COR-L47 (cell line): ENCODE results near the gene DYSF.

Experiments
- DNase-seq: peaks from one replicate; lab custom pipeline; 2025; lab: John Stamatoyannopoulos, UW

DYSF gene

DNA sequence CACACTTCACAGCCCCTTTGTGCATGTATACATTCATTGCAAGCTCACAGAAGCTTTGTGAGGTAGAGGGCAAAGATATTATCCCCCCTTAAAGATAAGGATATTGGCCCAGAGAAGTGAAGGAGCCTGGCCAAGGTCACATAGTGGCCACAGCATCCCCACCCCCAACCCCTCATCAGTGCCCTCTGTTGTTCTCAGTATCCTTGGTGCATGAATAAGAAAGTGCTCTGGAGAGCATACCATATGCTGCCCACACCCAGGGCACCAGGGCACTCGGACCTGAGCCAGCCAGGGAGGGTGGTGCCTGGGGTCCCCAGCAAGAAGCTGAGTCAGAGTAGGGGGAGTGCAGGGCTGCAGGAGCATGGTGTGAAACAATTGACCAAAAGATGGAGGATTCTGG is 3.3 kb downstream of the DYSF start:
- DNase-seq: no peak

DNA sequence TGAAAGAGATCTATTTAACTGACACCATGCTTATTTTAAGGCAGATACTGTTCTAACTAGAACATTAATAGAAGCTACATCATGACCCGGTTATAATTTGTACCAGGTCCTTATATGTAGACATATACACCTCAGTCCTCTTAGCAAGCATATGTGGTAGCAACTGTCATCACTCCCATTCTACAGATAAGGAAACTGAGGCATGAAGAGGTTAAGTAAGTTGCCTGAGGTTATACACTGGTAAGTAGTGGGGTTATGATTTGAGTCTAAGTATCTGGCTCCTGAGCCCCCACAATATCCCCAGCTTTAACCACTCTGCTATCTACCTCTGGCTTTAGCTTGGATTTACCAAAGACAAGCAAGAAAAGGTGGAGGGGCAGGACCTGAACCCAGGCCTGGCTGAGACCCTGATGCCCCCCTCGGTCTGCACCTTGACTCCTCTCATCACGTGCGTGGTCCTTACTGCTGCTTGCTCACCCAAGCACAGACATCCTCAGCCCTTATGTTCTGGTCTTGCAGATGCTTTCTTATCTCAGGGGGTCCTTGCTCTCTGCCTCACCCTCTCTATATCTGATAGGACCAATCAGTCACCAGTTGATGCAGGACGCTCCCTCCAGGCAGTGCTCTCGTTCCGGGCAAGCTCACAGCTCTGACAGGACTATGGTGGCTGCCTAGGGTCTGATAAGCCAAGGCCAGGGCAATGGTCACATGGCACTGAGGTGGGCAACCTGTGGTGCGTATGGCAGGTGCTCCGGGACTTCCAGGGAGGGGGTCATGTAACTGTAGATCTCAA is 4.0 kb downstream of the DYSF start:
- no peak for DNase-seq

DNA sequence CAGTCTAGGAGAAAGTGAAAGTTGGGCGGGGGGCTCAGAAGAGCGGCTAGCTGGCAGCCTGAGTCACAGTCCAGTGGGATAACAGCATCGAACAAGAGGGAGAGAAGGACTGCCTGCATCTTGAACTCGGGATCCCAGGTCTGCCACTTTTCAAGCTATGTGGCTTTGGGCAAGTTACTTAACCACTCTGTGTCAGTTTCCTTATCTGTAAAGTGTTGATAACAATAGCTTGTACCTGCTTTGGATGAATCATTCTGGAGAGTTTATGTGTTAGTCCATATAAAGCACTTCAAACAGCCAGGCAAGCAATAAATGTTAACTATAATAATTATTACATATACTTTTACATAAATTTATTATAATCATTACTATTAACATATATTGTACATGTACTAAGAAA is 4.6 kb downstream of the DYSF start:
- no peak for DNase-seq

DNA sequence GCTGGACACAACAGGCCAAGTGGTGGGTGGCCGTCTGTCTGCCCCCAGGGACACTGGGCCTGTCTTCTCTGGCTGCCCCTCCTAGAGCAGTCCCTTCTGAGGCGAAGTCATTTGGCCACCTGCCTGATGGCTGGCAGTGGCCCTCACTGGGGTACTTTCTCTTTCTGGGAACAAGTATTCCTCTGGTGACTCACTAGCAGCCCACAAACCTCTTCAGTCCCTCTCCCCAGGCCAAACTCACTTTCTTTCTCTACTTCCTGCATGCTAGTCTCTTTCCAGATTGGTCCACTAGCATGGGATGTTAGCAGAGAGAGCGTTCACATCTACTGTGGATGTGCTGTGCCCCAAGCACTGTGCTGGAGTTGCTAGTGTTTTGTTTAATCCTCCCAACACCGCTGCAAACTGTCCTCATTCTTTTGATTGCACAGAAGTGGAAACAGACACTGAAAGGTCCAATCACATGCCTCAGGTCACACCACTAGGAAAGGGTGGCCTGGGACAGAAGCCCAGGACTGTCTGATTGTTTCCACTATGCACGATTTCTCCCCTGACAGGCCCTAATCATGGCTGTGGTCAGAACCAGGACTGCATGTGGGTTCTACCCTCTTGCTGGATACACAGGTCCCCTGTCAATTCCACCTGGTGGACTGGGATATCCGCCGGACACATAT is 5.2 kb downstream of the DYSF start:
- no peak for DNase-seq

DNA sequence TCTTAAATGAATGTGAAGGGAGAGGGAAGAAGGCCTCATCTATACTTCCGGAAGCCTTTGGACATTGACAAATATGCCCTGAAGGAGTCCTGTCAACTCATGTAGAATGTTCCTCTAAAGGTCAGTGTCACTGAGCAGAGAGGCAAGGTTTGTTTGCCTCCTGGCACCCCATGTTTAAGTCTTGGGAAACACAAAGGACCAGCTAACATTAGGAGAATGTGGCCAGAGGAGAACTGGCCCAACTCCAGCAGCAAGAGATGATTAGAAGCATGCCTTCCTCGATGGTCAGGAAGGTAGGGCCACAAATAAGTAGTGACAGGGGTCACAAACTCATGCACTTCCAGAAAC is 5.7 kb downstream of the DYSF start:
- no peak for DNase-seq

DNA sequence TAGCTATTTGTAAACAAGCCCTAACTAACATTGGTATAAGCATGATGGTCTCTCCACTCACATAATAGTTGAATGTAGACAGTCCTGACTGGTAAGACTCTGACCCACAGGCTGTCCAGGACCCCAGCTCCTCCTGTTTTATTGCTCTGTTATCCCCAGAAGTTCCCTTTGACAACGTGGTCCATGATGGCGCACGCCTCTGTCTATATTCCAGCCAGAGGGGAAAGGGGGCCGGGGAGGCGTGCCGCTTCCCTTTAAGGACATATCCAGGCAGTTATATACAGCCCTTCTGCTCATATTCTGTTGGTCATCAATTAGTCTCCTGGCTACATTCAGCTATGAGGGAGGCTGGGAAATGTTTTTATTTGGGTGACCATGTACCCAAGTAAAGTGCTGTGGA is 6.7 kb downstream of the DYSF start:
- no peak for DNase-seq

DNA sequence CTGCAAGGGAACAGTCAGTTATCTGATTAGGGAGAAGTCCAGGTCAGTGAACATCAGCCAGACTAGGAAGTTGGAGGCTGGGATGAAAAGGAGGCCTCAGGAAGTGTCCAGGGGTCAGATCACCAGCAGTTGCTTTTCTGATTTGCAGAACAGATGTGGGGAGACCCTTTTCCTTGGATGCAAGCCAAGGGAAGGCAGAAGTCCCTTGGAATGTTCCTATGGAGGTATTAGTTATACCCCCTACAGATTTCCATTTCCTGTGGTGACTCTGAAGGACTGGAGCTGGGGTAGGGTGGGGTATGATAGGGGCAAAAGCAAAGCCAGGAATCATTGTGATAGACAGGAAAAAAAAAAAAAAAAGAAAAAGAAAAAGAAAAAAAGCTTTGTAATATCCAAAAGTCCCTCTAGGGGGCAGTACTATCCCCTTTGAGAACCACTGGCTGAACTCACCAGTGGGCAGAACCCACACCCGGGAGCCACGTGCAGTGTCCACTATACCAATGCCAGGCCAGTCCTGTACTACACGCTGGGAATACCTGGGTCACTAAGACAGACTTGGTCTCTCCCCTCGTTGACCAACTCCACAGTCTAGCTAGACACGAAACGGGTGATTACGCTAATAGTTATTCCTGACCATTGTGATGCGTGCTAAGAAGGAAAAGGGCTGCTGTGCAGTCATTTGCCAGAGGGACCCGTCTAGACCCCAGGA is 7.4 kb downstream of the DYSF start:
- DNase-seq: no peak

DNA sequence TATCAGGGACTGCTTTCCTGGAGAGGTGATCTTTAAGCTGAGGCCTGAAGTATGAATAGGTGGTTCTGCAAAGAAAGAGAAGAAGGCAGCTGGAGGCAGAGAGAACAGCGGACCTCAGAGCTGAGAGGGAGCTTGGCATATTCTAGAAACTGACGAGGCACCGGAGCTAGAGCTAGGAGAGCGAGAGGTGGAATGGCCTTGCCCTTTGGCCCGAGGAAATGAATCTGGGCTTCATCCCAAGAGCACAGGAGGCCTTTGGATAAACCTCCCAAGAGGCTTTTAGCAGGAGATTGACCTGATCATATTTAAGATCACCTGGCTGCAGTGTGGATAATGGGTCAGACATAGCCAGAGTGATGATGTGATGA is 7.9 kb downstream of the DYSF start:
- DNase-seq: no peak

DNA sequence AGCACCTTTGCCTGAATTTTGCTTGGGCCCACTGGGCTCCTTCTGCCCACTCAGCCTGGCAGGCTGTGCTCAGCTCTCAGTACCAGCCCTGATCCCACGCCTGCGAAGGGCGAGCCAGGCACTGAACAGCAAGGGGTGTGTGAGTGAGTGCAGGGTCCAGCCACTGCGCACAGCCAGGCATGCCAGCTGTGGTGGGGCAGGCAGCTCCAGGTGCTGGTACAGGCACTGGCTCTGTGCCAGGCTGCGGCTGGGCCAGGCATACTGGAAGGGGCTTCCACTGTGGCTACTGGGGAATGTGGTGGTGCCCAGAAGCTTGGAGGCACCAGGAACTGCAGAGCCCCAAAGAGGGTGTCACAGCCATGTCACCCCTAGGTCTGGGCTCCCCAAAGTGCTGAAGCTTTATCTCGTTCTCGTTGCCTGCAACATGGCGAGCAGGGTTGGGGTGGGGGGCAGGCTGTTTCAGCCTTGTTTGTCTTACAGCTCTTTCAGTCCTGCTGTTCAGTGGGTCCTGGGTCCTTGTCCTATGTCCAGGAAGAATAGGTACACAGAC is 8.8 kb downstream of the DYSF start:
- no peak for DNase-seq

DNA sequence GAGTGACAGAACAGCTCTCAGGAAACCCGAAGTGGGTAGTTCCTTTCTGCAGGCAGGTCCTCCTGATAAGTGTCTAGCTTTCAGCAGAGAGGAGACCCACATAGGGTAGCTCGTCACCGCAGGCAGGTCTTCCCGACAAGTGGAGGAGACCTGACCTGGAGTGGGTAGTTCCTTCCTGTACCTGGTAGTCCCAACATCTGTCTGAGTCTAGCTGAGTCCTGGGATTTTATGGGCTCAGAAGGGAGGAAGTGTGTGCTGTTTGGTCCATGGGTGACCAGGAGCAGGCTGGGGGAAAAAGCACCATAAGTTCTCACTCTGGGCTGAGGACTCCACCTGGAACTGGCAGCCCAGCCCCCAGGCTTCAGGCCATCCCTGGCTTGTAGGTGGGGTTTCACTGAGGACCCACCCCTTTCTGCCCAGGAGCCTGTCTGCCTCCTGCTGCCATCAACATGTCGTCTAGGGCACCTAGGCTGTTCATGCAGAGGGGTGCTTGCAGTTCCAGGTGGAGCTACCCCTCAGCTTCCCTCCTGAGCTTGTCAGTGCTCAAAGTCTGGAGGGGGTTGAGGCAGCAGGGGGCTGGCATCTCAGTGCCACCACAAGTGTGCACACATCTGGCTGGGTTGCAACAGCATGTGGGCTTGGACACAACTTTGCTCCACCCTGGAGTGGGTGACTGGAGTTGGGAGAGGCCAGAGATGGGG is 9.4 kb downstream of the DYSF start:
- no peak for DNase-seq

DNA sequence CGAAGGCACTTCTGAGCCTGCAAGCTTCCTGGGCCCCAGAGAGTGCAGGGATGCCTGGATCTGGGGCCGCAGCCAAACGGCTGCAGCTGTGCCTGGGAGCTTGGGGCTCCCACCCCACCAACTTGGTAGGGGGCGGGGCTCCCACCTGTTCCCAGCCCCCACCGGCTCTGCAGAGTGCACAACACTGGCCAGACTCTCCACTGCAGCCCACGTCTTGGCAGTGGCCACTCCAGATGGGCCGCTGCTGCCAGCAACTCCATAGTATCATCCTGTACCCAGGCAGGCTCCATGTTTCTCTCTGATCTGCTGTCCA is 9.9 kb downstream of the DYSF start:
- DNase-seq: no peak

DNA sequence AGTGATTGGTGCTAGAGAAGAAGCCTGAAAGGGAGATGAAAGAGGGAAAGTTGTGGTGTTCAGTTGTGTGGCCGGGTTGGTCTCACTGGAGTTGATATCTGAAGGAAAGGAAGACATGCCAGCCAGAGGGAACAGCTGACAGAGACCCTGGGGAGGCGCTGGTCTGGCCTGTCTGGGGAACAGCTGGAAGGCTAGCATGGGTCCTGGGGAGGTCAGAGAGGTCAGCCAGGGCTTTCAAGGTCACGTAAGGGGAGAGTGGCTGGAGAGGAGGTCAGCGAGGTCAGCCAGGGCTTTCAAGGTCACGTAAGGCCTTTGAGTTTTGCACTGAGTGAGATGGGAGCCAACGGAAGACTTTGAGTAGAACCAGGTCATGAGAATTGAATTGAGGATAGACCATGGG is 11.0 kb downstream of the DYSF start:
- DNase-seq: no peak

DNA sequence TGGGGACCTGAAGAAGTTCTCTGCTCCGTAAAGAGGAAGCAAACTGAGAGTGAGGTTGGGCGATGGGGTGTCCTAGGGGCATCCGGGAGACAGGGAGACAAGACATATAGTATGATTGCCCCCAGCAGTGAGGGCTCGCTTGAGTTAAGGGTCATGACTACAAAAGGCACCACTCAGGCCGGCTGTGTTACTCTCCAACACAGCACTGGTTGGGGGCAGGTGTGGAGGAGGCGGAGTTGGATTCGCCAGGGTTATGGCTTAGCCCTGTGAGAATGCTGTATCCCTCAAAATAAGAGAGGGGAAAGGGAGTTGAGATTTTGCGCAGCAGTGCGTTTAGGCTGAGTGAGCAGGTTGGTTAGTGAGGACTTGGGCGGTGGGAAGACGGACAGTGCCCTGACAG is 12.0 kb downstream of the DYSF start:
- no peak for DNase-seq

DNA sequence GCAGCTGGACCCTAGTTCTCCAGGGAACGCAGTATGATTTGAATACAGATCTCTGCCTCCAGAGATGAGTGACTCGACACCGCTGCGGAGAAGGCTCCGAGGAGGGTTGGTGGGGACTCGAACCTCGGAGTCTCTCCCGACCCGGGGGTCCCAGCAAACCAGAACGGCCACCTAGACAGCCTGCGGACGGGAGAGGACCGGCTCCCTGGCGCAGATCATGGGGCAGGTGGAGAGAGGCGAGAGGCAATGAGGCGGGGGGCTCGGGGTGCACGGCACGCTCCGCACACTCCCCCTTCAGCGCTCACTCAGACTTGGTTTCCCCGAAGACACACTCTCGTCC is 12.6 kb downstream of the DYSF start:
- DNase-seq: no peak

DNA sequence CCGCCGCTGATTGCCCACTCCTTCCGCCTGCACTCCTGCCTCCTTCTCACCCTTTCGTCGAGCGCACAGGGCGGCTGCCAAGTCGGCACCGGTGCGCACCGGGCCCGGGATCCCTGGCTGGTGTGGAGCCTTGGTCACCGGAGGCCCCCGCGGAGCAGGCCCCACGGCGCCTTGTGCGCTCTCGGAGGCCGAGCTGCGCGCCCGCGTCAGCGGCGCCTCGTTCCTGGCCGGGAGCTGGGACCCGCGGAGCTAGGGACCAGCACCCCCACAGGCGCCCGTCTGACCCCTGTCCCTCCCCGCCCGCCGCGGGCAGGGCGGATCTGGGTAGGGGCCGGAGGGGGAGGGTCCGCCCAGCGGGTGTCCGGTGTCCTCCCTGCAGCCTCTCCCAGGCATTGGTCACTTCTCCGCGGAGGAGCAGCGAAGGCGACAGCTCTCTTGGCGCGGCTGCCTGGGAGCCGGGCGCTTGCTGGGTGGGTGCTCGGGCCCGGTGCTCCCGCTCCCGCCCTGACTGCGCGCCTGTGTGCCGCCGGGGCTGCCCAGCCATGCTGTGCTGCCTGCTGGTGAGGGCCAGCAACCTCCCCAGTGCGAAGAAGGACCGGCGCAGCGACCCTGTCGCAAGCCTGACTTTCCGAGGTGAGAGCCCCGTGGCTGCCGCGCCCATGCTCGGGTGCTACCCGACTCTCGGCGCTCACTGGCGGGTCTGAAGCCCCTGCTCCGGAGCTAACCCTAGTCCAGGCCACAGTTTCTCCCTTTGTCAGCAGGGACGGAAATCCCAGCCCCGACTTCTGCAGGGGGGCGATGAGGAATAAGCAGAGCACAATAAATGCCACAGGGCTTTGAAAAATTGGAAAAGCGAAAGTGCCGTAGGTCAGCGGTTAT is 13.2 kb downstream of the DYSF start:
- peak; percentile 42 for DNase-seq

DNA sequence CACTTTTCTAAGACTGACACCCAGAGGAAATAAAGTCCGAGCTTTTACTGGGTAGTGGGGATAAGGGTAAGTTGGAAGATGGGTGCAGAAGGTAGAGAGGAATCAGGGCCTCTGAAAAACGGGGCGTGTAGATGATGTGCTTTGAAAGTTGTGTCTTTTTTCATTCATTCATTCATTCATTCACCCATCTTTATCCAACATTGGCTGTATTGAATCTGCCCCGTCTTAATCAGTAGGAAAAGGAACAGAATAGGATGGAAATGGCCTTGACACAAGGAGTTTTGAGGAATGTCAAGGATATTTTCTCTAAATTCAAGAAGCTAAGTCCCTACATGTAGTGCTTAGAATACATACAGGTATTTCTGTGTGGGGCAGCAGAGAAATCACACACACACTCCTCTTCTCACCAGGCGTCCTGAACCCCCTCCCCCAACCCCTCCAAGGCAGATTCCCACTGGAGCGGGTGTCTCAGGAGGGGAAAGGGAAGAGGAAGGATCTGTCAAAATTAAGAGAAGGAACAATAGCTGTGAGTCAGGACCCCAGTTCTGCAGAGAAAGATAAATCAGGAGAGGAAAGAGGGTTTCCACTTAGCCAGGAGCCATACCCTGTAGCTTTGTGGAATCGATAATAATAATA is 13.9 kb downstream of the DYSF start:
- no peak for DNase-seq

DNA sequence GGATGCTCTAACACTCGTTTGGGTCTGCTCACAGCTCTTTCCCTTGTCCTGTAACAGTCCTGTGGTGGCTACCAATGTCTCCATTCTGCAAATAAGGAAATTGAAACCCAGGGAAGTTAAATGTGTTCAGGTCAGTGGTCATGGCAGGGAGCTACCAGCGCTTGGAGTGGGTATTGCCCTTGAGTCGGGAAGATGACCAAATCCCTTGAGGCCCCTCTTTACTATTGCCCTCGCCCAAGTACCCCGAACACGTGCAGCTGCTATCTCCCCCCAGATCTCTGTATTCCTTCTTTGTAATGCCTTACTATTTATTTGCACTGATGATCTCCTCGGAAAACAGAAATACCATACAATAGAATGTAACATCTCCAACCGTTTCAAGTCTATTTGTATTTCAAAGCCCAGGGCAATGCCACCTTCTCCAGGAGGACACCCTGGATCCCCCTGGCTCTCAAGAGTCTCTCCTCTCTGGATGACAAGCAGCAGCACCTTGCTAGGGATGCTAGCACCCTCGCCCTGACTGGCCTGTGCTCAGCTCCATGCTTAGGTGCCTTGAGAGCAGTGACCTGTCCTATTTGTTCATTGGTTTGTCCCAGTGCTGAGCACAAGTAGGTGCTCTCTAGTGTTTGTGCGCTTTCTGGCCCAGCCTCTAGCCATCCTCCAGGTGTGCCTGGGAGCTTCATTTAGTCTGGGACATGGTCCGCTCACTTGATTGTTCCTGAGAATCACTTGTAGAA is 15.1 kb downstream of the DYSF start:
- no peak for DNase-seq

DNA sequence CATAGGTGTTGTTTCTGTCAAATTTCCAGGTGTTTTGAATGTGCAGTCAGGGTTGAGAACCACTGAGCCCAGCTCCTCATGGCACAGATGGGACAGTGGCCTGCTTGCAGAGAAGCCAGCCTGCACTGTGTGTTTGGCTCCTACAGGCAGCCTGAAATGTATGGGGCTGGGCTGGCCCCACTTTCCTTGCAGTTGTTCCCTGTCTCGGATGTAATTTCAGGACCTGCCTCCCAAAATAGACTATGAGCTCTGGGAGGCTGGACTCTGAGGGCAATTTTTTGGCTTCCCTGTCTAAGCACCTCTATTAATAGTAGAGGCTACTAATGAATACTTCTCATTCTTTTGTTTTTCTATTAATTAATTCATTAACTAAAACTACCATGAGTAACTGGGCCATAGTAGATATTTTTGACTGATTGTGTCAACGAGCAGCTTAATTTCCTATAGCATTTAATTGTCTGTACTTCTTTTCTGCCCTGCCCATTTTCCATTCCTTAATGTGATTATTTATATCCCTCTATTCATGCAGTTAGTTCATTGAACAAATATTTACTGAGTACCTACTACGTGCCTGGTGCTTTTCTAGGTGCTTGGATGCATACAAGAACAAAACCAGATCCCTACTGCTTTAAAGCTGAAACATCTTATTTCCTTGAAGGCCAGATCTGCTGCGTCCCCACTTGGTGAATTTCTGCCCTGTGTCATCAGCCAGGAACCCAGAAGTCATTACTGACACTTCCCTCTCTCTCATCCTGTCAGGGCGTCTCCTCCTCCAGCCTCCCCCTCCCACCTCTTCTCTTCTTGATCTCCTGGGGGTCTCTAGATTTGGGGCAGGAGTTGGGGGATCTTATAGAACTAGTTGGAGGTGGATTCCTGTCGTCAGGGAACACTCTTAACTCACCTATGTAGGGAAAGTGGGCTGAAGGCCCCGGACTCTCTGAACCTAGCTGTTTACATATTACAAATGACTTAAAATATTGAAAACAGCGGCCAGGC is 16.3 kb downstream of the DYSF start:
- DNase-seq: no peak

DNA sequence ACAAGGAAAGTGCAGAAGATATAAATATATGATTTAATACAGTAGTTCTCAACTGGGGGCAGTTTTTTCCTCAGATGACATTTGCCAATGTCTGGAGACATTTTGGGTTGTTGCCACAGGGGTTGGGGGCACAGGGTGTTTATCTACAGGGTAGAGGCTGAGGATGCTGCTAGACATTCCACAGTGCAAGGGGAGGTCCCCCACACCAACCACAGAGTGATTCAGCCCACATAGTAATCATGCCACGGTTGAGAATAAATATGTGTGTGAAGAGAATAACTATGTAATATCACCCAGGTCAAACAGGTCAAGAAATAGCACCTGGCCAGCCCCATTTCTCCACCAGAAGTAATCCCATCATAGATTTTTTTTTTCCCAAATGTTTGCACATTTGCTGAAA is 17.9 kb downstream of the DYSF start:
- no peak for DNase-seq
